A549 (cell line): ENCODE data around the gene JDP2.
"Not testable (repeated sequence)": the region's sequence is repeated elsewhere in the genome, so short reads cannot be mapped to it uniquely, and the experiment has no call there.

Experiments
- BHLHE40 ChIP-seq: IDR thresholded peaks from 2 replicates; pipeline ENCODE4 v1.6.1; 2012; ENCODE audit warnings: low read depth, low read length, inconsistent platforms
- CBX2 ChIP-seq: fragments of 200-600 bp; sonication (generic); IDR thresholded peaks from 2 replicates; pipeline ENCODE4 v1.6.1; 2016; ENCODE audit warnings: low read depth, mild to moderate bottlenecking, borderline replicate concordance
- CHD4 ChIP-seq: fragments of 200-600 bp; sonication (generic); IDR thresholded peaks from 2 replicates; pipeline ENCODE4 v1.6.1; 2016; ENCODE audit warnings: antibody characterized with exemption, mild to moderate bottlenecking, borderline replicate concordance
- CTCF ChIP-seq: fragments of >200 bp; sonication (Bioruptor Twin); formaldehyde crosslinking; IDR thresholded peaks from 3 replicates; pipeline ENCODE4 v1.5.1; 2016
- EP300 ChIP-seq, 2 experiments: fragments of >200 bp; sonication (Bioruptor Twin); formaldehyde crosslinking; IDR thresholded peaks; 2 replicates in 1 of 2; 3 replicates in 1 of 2; pipeline ENCODE4 v1.6.1; 2016 to 2017
- ESRRA ChIP-seq: fragments of 150-350 bp; IDR thresholded peaks from 2 replicates; pipeline ENCODE4 v1.6.1; 2014; ENCODE audit warnings: mild to moderate bottlenecking, low read length, borderline replicate concordance
- FOSL2 ChIP-seq, 2 experiments: fragments of 450-650 bp in 1 of 2; fragments of >200 bp in 1 of 2; sonication (Bioruptor Twin) in 1 of 2; formaldehyde crosslinking; IDR thresholded peaks; 2 replicates each; pipeline versions ENCODE4 v1.5.0 to v1.6.1; 2016 to 2020; ENCODE audit warnings: mild to moderate bottlenecking in 1 of 2, moderate library complexity in 1 of 2
- PHF8 ChIP-seq: fragments of 200-600 bp; sonication (generic); IDR thresholded peaks from 2 replicates; pipeline ENCODE4 v1.6.1; 2016; ENCODE audit warnings: low read depth, mild to moderate bottlenecking, antibody characterized with exemption, moderate library complexity, borderline replicate concordance
- POLR2A ChIP-seq: IDR thresholded peaks from 2 replicates; pipeline ENCODE4 v1.6.1; 2012; ENCODE audit warnings: mild to moderate bottlenecking, low read length
- REST ChIP-seq: fragments of 200-600 bp; sonication (generic); IDR thresholded peaks from 2 replicates; pipeline ENCODE4 v1.6.1; 2016; ENCODE audit warnings: antibody characterized with exemption, mild to moderate bottlenecking, moderate library complexity
- SMC3 ChIP-seq: fragments of >200 bp; sonication (Bioruptor Twin); formaldehyde crosslinking; IDR thresholded peaks from 3 replicates; pipeline ENCODE4 v1.6.1; 2018; ENCODE audit warnings: inconsistent platforms
- SREBF2 ChIP-seq: fragments of 450-650 bp; IDR thresholded peaks from 2 replicates; pipeline ENCODE4 v1.6.1; 2014; ENCODE audit warnings: mild to moderate bottlenecking, moderate library complexity

- not testable (repeated sequence) for TF ChIP-seq CTCF; CHD4; SREBF2; POLR2A; REST; SMC3; BHLHE40; EP300 (IDR thresholded peaks at IDR 0.05); PHF8; ESRRA; CBX2; FOSL2 (IDR thresholded peaks at IDR 0.05); FOSL2 (CRISPR knock-in tag; IDR thresholded peaks at IDR 0.05)
Measured at GRCh38 chr14:75383219-75383618, 44.6 kb upstream of the JDP2 start.
